GM12878 (cell line): ENCODE results near the gene TNFRSF14.

ENCODE experiments used
- BACH1 ChIP-seq: fragments of 450-650 bp; IDR thresholded peaks from 2 replicates; pipeline ENCODE4 v1.6.1; 2017; ENCODE audit warnings: mild to moderate bottlenecking, borderline replicate concordance
- CTCF ChIP-seq, 3 experiments: IDR thresholded peaks in 2 of 3; conservative IDR thresholded peaks in 1 of 3; 2 replicates each; pipeline ENCODE4 v1.5.1; 2011; ENCODE audit warnings: low read depth in 3 of 3, low read length in 3 of 3, mild to moderate bottlenecking in 3 of 3, control low read depth in 2 of 3, moderate library complexity in 2 of 3, inconsistent platforms in 1 of 3, mixed read lengths in 1 of 3; ENCODE audit not compliant: control insufficient read depth in 2 of 3, insufficient read depth in 1 of 3; ENCODE audit errors: extremely low read depth in 1 of 3
- E2F4 ChIP-seq: IDR thresholded peaks from 2 replicates; pipeline ENCODE4 v1.6.1; 2012; ENCODE audit warnings: low read depth, low read length, improper control_type of control experiment
- ELK1 ChIP-seq: IDR thresholded peaks from 2 replicates; pipeline ENCODE4 v1.6.1; 2012; ENCODE audit warnings: low read depth, low read length, improper control_type of control experiment
- FOXM1 ChIP-seq: IDR thresholded peaks from 2 replicates; pipeline ENCODE4 v1.6.1; 2012; ENCODE audit warnings: low read depth, mild to moderate bottlenecking, inconsistent platforms, low read length, moderate library complexity
- HCFC1 ChIP-seq: fragments of 150-350 bp; IDR thresholded peaks from 2 replicates; pipeline ENCODE4 v1.6.1; 2014; ENCODE audit warnings: low read length
- POU2F2 ChIP-seq: IDR thresholded peaks from 3 replicates; pipeline ENCODE4 v1.6.1; 2011; ENCODE audit warnings: low read depth, mild to moderate bottlenecking, low read length, borderline replicate concordance
- SREBF1 ChIP-seq: IDR thresholded peaks from 2 replicates; pipeline ENCODE4 v1.6.1; 2012; ENCODE audit warnings: mild to moderate bottlenecking, low read length
- TCF7 ChIP-seq: IDR thresholded peaks from 2 replicates; pipeline ENCODE4 v1.6.1; 2014; ENCODE audit warnings: antibody characterized with exemption, borderline replicate concordance

GRCh38 chr1:2528016-2528415 is 28.2 kb upstream of the TNFRSF14 start:
- TF ChIP-seq BACH1 (no peak), CTCF (IDR thresholded peaks at IDR 0.05 in 2 of 3, conservative IDR thresholded peaks at IDR 0.05 in 1 of 3; ENCODE audit: control insufficient read depth in 2 of 3, extremely low read depth in 1 of 3, insufficient read depth in 1 of 3, low read depth in 3 of 3, low read length in 3 of 3) (no peak), HCFC1 (no peak), FOXM1 (no peak), TCF7 (no peak), ELK1 (no peak), SREBF1 (no peak), E2F4 (no peak), POU2F2 (no peak)
